ENCODE data around the gene ITGB3.

GRCh38 chr17:47292206-47292605 lies 38.6 kb downstream of the ITGB3 start:
- TF ChIP-seq CTCF (conservative IDR thresholded peaks at IDR 0.05; ENCODE audit: low read depth, low read length) = no peak
- TF ChIP-seq POLR2A (IDR thresholded peaks at IDR 0.05; ENCODE audit: low read depth, low read length) = no peak
- TF ChIP-seq MAZ (IDR thresholded peaks at IDR 0.05; ENCODE audit: borderline replicate concordance, low read depth, low read length) = no peak
- TF ChIP-seq USF2 (IDR thresholded peaks at IDR 0.05; ENCODE audit: low read depth, low read length) = no peak
- no peak for TF ChIP-seq CHD1 (IDR thresholded peaks at IDR 0.05; ENCODE audit: low read depth, low read length)
- TF ChIP-seq RAD21 (IDR thresholded peaks at IDR 0.05; ENCODE audit: low read length) = no peak
- TF ChIP-seq MAFK (IDR thresholded peaks at IDR 0.05; ENCODE audit: low read depth, low read length) = no peak
